ENCODE results near the gene LRRC43.

Gene LRRC43

DNA sequence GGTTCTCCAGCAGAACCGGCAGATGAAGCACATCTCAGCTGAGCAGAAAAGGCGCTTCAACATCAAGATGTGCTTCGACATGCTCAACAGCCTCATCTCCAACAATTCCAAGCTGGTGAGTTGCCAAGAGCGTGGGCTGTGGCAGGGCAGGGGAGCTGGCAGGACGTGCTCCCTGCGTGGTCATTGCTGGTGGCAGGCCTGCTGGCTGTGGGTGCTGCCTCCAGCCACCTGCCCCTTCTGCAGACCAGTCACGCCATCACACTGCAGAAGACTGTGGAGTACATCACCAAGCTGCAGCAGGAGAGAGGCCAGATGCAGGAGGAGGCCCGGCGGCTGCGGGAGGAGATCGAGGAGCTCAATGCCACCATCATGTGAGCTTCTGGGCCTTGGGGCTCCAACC is 44.7 kb upstream of the LRRC43 start:
- Histone ChIP-seq H3K56ac (ENCODE audit: low read length) (no peak overlapping the region), H3K4me2 (ENCODE audit: low read length) (no peak overlapping the region), H3K9ac (ENCODE audit: low read length) (no peak overlapping the region), H3K4me3 (ENCODE audit: low read length) (no peak overlapping the region), H3K18ac (ENCODE audit: low read length) (no peak overlapping the region), H2BK120ac (ENCODE audit: low read depth, low read length) (no peak overlapping the region), H3K27ac (ENCODE audit: low read depth, low read length) (no peak overlapping the region), H3K79me2 (ENCODE audit: control insufficient read depth, insufficient read depth, low read length) (no peaks in the 10 kb centered on the region), H4K5ac (ENCODE audit: low read length) (no peak overlapping the region), H2AK5ac (ENCODE audit: low read length) (no peak overlapping the region), H2BK15ac (replicated peaks; ENCODE audit: low read depth) (no peak overlapping the region), H2BK5ac (ENCODE audit: low read length) (no peak overlapping the region), H3K27me3 (ENCODE audit: insufficient read depth, low read length, poor library complexity) (no peaks in the 10 kb centered on the region), H3K23ac (ENCODE audit: low read length) (no peak overlapping the region), H3K36me3 (ENCODE audit: control insufficient read depth, insufficient read depth, low read length) (peaks cover 12% of the 10 kb centered on the region), H4K8ac (ENCODE audit: low read depth, low read length) (no peak overlapping the region), H3K4ac (ENCODE audit: low read depth, low read length) (no peak overlapping the region), H3K4me1 (ENCODE audit: control insufficient read depth, low read depth, low read length) (no peaks in the 10 kb centered on the region), H3K79me1 (ENCODE audit: low read length) (no peaks in the 10 kb centered on the region)
- WGBS (ENCODE audit: extremely low coverage, insufficient coverage, low lambda C conversion rate) = no CpG with 5 or more reads among the region's 11 CpGs
- DNase-seq = no peak

DNA sequence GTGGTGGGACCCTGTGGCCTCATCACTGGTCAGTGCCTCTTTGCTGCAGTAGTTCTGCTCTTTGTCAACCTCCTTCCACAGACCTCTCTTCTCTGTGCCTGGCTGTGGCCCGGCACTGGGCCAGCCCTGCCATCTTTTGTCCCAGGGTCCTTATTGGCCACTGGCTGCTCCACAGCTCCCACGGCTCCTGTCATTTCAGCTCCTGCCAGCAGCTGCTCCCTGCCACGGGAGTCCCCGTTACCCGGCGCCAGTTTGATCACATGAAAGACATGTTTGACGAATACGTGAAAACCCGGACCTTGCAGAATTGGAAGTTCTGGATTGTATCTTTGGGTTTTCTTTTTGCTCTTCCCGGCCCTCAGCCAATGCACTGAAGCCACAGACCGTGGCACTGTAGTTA is 44.3 kb upstream of the LRRC43 start:
- no peak overlapping the region for H2AK5ac ChIP-seq (ENCODE audit: low read length)
- H3K27ac ChIP-seq (ENCODE audit: low read depth, low read length) = no peak overlapping the region
- no peaks in the 10 kb centered on the region for H3K4me1 ChIP-seq (ENCODE audit: control insufficient read depth, low read depth, low read length)
- no peak overlapping the region for H3K56ac ChIP-seq (ENCODE audit: low read length)
- no peak overlapping the region for H2BK120ac ChIP-seq (ENCODE audit: low read depth, low read length)
- no peak overlapping the region for H3K18ac ChIP-seq (ENCODE audit: low read length)
- no peaks in the 10 kb centered on the region for H3K27me3 ChIP-seq (ENCODE audit: insufficient read depth, low read length, poor library complexity)
- no peaks in the 10 kb centered on the region for H3K79me2 ChIP-seq (ENCODE audit: control insufficient read depth, insufficient read depth, low read length)
- H4K5ac ChIP-seq (ENCODE audit: low read length) = no peak overlapping the region
- H3K9ac ChIP-seq (ENCODE audit: low read length) = no peak overlapping the region
- H3K4me2 ChIP-seq (ENCODE audit: low read length) = no peak overlapping the region
- no peak overlapping the region for H3K4me3 ChIP-seq (ENCODE audit: low read length)
- no CpG with 5 or more reads among the region's 11 CpGs for WGBS (ENCODE audit: extremely low coverage, insufficient coverage, low lambda C conversion rate)
- no peak overlapping the region for H2BK15ac ChIP-seq (replicated peaks; ENCODE audit: low read depth)
- H3K79me1 ChIP-seq (ENCODE audit: low read length) = no peaks in the 10 kb centered on the region
- no peak overlapping the region for H2BK5ac ChIP-seq (ENCODE audit: low read length)
- no peak overlapping the region for H3K23ac ChIP-seq (ENCODE audit: low read length)
- H4K8ac ChIP-seq (ENCODE audit: low read depth, low read length) = no peak overlapping the region
- no peak for DNase-seq
- peaks cover 12% of the 10 kb centered on the region for H3K36me3 ChIP-seq (ENCODE audit: control insufficient read depth, insufficient read depth, low read length)
- no peak overlapping the region for H3K4ac ChIP-seq (ENCODE audit: low read depth, low read length)

DNA sequence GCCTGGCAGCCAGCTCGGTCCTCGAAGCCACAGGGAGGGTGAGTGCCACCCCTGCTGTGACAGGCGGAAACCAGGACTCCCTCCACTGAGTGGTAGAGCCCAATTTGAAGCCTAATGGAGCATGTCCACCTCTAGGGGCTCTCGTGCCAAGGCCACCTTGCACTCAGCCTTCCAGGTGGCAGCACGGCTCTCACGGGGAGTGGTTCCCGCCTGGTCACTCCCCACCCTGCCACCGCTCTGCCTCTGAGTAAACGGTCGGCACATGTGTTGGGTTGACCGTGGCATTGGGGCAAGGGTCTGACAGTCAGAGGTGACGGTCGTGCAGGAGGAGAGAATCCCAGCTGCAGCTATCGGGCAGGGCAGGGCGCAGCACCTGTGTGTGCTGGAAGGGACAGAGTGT is 43.7 kb upstream of the LRRC43 start:
- Histone ChIP-seq H3K4me3 (ENCODE audit: low read length) (no peak overlapping the region), H3K79me2 (ENCODE audit: control insufficient read depth, insufficient read depth, low read length) (no peaks in the 10 kb centered on the region), H2BK5ac (ENCODE audit: low read length) (no peak overlapping the region), H3K79me1 (ENCODE audit: low read length) (no peaks in the 10 kb centered on the region), H2BK120ac (ENCODE audit: low read depth, low read length) (no peak overlapping the region), H4K8ac (ENCODE audit: low read depth, low read length) (no peak overlapping the region), H3K4me1 (ENCODE audit: control insufficient read depth, low read depth, low read length) (no peaks in the 10 kb centered on the region), H3K18ac (ENCODE audit: low read length) (no peak overlapping the region), H3K9ac (ENCODE audit: low read length) (no peak overlapping the region), H3K4me2 (ENCODE audit: low read length) (no peak overlapping the region), H3K56ac (ENCODE audit: low read length) (no peak overlapping the region), H3K4ac (ENCODE audit: low read depth, low read length) (no peak overlapping the region), H4K5ac (ENCODE audit: low read length) (no peak overlapping the region), H3K27ac (ENCODE audit: low read depth, low read length) (no peak overlapping the region), H3K23ac (ENCODE audit: low read length) (no peak overlapping the region), H2BK15ac (replicated peaks; ENCODE audit: low read depth) (no peak overlapping the region), H2AK5ac (ENCODE audit: low read length) (no peak overlapping the region), H3K36me3 (ENCODE audit: control insufficient read depth, insufficient read depth, low read length) (peaks cover 12% of the 10 kb centered on the region), H3K27me3 (ENCODE audit: insufficient read depth, low read length, poor library complexity) (no peaks in the 10 kb centered on the region)
- no CpG with 5 or more reads among the region's 15 CpGs for WGBS (ENCODE audit: extremely low coverage, insufficient coverage, low lambda C conversion rate)
- DNase-seq = no peak

DNA sequence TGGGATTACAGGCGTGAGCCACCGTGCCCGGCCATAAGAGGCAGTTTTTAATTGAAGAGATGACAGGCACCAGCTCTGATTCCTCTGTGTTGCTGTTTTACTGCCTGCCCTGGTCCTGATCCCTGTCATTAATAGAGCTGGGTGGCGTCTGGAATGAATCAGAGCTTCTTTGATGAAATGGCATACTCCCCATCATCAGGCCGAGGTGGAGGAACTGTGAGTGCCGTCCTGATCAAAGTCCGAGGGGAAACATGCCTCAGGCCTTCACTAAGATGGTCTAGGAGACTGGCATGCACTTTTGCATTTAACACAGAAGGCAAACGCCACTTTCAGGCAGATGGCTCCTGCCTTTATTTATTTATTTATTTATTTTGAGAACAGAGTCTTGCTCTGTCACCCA is 43.0 kb upstream of the LRRC43 start:
- no peak overlapping the region for H3K18ac ChIP-seq (ENCODE audit: low read length)
- H3K4ac ChIP-seq (ENCODE audit: low read depth, low read length) = no peak overlapping the region
- no peak overlapping the region for H4K5ac ChIP-seq (ENCODE audit: low read length)
- H3K36me3 ChIP-seq (ENCODE audit: control insufficient read depth, insufficient read depth, low read length) = peaks cover 12% of the 10 kb centered on the region
- no peak overlapping the region for H3K23ac ChIP-seq (ENCODE audit: low read length)
- no peaks in the 10 kb centered on the region for H3K79me2 ChIP-seq (ENCODE audit: control insufficient read depth, insufficient read depth, low read length)
- no peaks in the 10 kb centered on the region for H3K79me1 ChIP-seq (ENCODE audit: low read length)
- no peak overlapping the region for H2AK5ac ChIP-seq (ENCODE audit: low read length)
- no peaks in the 10 kb centered on the region for H3K4me1 ChIP-seq (ENCODE audit: control insufficient read depth, low read depth, low read length)
- H3K4me2 ChIP-seq (ENCODE audit: low read length) = no peak overlapping the region
- H4K8ac ChIP-seq (ENCODE audit: low read depth, low read length) = no peak overlapping the region
- no CpG with 5 or more reads among the region's 8 CpGs for WGBS (ENCODE audit: extremely low coverage, insufficient coverage, low lambda C conversion rate)
- no peak overlapping the region for H2BK5ac ChIP-seq (ENCODE audit: low read length)
- no peak overlapping the region for H3K56ac ChIP-seq (ENCODE audit: low read length)
- H2BK120ac ChIP-seq (ENCODE audit: low read depth, low read length) = no peak overlapping the region
- no peaks in the 10 kb centered on the region for H3K27me3 ChIP-seq (ENCODE audit: insufficient read depth, low read length, poor library complexity)
- H3K27ac ChIP-seq (ENCODE audit: low read depth, low read length) = no peak overlapping the region
- DNase-seq = no peak
- H2BK15ac ChIP-seq (replicated peaks; ENCODE audit: low read depth) = no peak overlapping the region
- no peak overlapping the region for H3K9ac ChIP-seq (ENCODE audit: low read length)
- H3K4me3 ChIP-seq (ENCODE audit: low read length) = no peak overlapping the region

DNA sequence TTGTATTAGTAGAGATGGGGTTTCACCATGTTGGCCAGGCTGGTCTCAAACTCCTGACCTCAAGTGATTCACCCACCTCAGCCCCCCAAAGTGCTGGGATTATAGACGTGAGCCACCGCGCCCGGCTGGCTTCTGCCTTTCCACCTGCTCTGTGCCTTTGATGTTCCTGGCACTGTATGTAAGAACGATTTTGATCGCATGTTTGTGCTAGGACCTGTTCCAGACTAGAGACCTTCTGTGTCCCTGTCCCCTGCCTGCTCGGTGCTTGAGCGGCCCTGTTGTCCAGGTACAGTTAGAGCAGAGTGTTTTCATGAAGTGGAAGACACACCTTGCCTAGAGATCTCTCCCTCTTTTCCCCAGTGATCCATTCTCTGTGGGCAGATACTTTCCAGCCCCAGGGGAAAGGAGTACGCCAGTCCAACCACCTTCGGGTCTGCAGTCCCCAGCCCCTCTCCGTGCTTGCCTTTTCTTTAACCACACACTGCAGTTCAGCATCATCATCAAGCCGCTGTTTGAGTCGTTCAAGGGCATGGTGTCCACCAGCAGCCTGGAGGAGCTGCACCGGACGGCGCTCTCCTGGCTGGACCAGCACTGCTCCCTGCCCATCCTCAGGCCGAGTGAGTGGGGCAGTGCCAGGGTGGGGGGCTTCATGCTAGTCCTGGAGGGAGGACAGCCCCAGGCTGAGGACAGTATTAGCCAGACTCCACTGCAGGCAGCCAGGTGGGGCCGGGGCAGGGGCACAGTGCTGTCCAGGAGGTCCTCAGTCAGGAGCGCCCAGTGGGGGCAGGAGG is 42.3 kb upstream of the LRRC43 start:
- peaks cover 12% of the 10 kb centered on the region for H3K36me3 ChIP-seq (ENCODE audit: control insufficient read depth, insufficient read depth, low read length)
- WGBS (ENCODE audit: extremely low coverage, insufficient coverage, low lambda C conversion rate) = no CpG with 5 or more reads among the region's 19 CpGs
- H3K9ac ChIP-seq (ENCODE audit: low read length) = no peak overlapping the region
- no peak overlapping the region for H3K4me3 ChIP-seq (ENCODE audit: low read length)
- H2BK120ac ChIP-seq (ENCODE audit: low read depth, low read length) = no peak overlapping the region
- H3K27ac ChIP-seq (ENCODE audit: low read depth, low read length) = no peak overlapping the region
- DNase-seq = no peak
- H3K27me3 ChIP-seq (ENCODE audit: insufficient read depth, low read length, poor library complexity) = no peaks in the 10 kb centered on the region
- no peak overlapping the region for H2AK5ac ChIP-seq (ENCODE audit: low read length)
- H2BK15ac ChIP-seq (replicated peaks; ENCODE audit: low read depth) = no peak overlapping the region
- H4K5ac ChIP-seq (ENCODE audit: low read length) = no peak overlapping the region
- no peaks in the 10 kb centered on the region for H3K79me1 ChIP-seq (ENCODE audit: low read length)
- H3K79me2 ChIP-seq (ENCODE audit: control insufficient read depth, insufficient read depth, low read length) = no peaks in the 10 kb centered on the region
- no peak overlapping the region for H3K4ac ChIP-seq (ENCODE audit: low read depth, low read length)
- no peak overlapping the region for H4K8ac ChIP-seq (ENCODE audit: low read depth, low read length)
- no peaks in the 10 kb centered on the region for H3K4me1 ChIP-seq (ENCODE audit: control insufficient read depth, low read depth, low read length)
- H2BK5ac ChIP-seq (ENCODE audit: low read length) = no peak overlapping the region
- H3K56ac ChIP-seq (ENCODE audit: low read length) = no peak overlapping the region
- H3K23ac ChIP-seq (ENCODE audit: low read length) = no peak overlapping the region
- no peak overlapping the region for H3K18ac ChIP-seq (ENCODE audit: low read length)
- H3K4me2 ChIP-seq (ENCODE audit: low read length) = no peak overlapping the region

Measured in mesendoderm (in vitro differentiated cells).